ENCODE measurements around the gene DNM3. TPM values are rescaled to one million over a fixed set of nuclear protein-coding genes. Genes with fewer than 3 reads are reported as not detected.

The DNM3 gene
- polyA plus RNA-seq, 1 of the 3 experiments (the other 2 are of a cell fraction): 0.43 TPM

GRCh38 chr1:172167796-172168596, 326.7 kb downstream of the DNM3 start:
- H3K4me3 ChIP-seq (ENCODE audit: low read depth in 2 of 2, low read length in 1 of 2): no peak overlapping the region
- WGBS (ENCODE audit: low lambda C conversion rate): 52% methylated on average over 4 of the region's 4 CpGs
- ChIA-PET POLR2A (no interaction called here), CTCF (interaction anchor here (1.6 kb wide), 1 partner anchor 48 kb away, joined by 3 read pairs; no protein-coding TSS in a partner anchor)
- no peaks in the 10 kb centered on the region for H3K9me3 ChIP-seq
- peaks cover 16% of the 10 kb centered on the region for H3F3A ChIP-seq (replicated peaks; ENCODE audit: insufficient read depth)
- H4K20me1 ChIP-seq (ENCODE audit: insufficient read depth): no peaks in the 10 kb centered on the region
- no peaks in the 10 kb centered on the region for H3K79me2 ChIP-seq (ENCODE audit: insufficient read depth)
- DNase-seq: peak; percentile 1
- H3K36me3 ChIP-seq (replicated peaks in 1 of 2; ENCODE audit: control insufficient read depth in 1 of 2, insufficient read depth in 2 of 2, low read length in 1 of 2): no peaks in the 10 kb centered on the region
- no peak overlapping the region for H3K9ac ChIP-seq
- H2AFZ ChIP-seq (ENCODE audit: low read depth): no peak overlapping the region
- H3K4me1 ChIP-seq (ENCODE audit: control insufficient read depth in 1 of 2, insufficient read depth in 2 of 2, low read depth in 1 of 2, low read length in 1 of 2): peaks cover 22 to 24% of the 10 kb centered on the region in 2 experiments
- no peaks in the 10 kb centered on the region for H3K27me3 ChIP-seq (ENCODE audit: insufficient read depth)
- H3K9me2 ChIP-seq: no peaks in the 10 kb centered on the region
- peak overlapping the region; percentile 55 to 93; a peak in 3 of 4 replicates for H3K27ac ChIP-seq (ENCODE audit: low read depth in 2 of 2, low read length in 1 of 2)
- peak overlapping the region; percentile 8; the same call in 1 of the 2 replicates for H3K4me2 ChIP-seq
- TF ChIP-seq PBX3 (IDR thresholded peaks at IDR 0.05) (peak; percentile 96), REST (IDR thresholded peaks at IDR 0.05; ENCODE audit: low read depth, low read length) (no peak), CTCF (IDR thresholded peaks at IDR 0.05) (no peak), JUND (IDR thresholded peaks at IDR 0.05) (peak; percentile 86), SIN3A (IDR thresholded peaks at IDR 0.05; ENCODE audit: borderline replicate concordance, low read depth, low read length) (peak; percentile 66; the same call in 1 of the 2 replicates), NRF1 (IDR thresholded peaks at IDR 0.05; ENCODE audit: low read depth, low read length) (no peak), POLR2AphosphoS5 (IDR thresholded peaks at IDR 0.05; ENCODE audit: low read depth, low read length) (peak; percentile 92), RFX5 (IDR thresholded peaks at IDR 0.05; ENCODE audit: low read length) (no peak), RCOR1 (IDR thresholded peaks at IDR 0.05; ENCODE audit: low read length) (peak; percentile 60; the same call in 1 of the 2 replicates), EZH2phosphoT487 (IDR thresholded peaks at IDR 0.05; ENCODE audit: borderline replicate concordance, low read depth) (no peak), EP300 (IDR thresholded peaks at IDR 0.05; ENCODE audit: borderline replicate concordance in 1 of 2, low read depth in 1 of 2, low read length in 1 of 2) (peak; percentile 91), RAD21 (IDR thresholded peaks at IDR 0.05; ENCODE audit: low read length) (0 out of 2 replicates have a peak, but pooled peaks have one; percentile 3), RXRA (IDR thresholded peaks at IDR 0.05; ENCODE audit: borderline replicate concordance, low read depth) (peak; percentile 69; the same call in 1 of the 2 replicates), TAF1 (IDR thresholded peaks at IDR 0.05; ENCODE audit: borderline replicate concordance, low read depth, low read length) (no peak), GATA2 (CRISPR knock-in tag; IDR thresholded peaks at IDR 0.05) (no peak), IRF3 (IDR thresholded peaks at IDR 0.05; ENCODE audit: low read depth, low read length) (no peak), MEF2A (IDR thresholded peaks at IDR 0.05; ENCODE audit: borderline replicate concordance, low read depth) (peak; percentile 66; the same call in 1 of the 2 replicates), ELF1 (IDR thresholded peaks at IDR 0.05) (0 out of 2 replicates have a peak, but pooled peaks have one; percentile 12), TEAD4 (IDR thresholded peaks at IDR 0.05; ENCODE audit: borderline replicate concordance, insufficient read depth) (peak; percentile 93), FOXJ3 (CRISPR knock-in tag; IDR thresholded peaks at IDR 0.05) (no peak), FOXM1 (IDR thresholded peaks at IDR 0.05; ENCODE audit: low read depth) (peak; percentile 87; the same call in 1 of the 2 replicates), SMC3 (IDR thresholded peaks at IDR 0.05; ENCODE audit: low read depth, low read length) (peak; percentile 13; the same call in 1 of the 2 replicates), MXI1 (IDR thresholded peaks at IDR 0.05; ENCODE audit: low read depth, low read length) (no peak)
- TF ChIP-seq, protein P1, sequence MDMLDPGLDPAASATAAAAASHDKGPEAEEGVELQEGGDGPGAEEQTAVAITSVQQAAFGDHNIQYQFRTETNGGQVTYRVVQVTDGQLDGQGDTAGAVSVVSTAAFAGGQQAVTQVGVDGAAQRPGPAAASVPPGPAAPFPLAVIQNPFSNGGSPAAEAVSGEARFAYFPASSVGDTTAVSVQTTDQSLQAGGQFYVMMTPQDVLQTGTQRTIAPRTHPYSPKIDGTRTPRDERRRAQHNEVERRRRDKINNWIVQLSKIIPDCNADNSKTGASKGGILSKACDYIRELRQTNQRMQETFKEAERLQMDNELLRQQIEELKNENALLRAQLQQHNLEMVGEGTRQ (IDR thresholded peaks at IDR 0.05; ENCODE audit: borderline replicate concordance, low read depth, low read length): no peak
